Measurements from ENCODE around the gene TMEM17. TPM values are rescaled to one million over a fixed set of nuclear protein-coding genes. Genes with fewer than 3 reads are reported as not detected.
"Not testable (repeated sequence)": the region's sequence is repeated elsewhere in the genome, so short reads cannot be mapped to it uniquely, and the experiment has no call there.

TMEM17 gene
- total RNA-seq, 1 donor from 2014 or later, result 4.2 TPM

DNA sequence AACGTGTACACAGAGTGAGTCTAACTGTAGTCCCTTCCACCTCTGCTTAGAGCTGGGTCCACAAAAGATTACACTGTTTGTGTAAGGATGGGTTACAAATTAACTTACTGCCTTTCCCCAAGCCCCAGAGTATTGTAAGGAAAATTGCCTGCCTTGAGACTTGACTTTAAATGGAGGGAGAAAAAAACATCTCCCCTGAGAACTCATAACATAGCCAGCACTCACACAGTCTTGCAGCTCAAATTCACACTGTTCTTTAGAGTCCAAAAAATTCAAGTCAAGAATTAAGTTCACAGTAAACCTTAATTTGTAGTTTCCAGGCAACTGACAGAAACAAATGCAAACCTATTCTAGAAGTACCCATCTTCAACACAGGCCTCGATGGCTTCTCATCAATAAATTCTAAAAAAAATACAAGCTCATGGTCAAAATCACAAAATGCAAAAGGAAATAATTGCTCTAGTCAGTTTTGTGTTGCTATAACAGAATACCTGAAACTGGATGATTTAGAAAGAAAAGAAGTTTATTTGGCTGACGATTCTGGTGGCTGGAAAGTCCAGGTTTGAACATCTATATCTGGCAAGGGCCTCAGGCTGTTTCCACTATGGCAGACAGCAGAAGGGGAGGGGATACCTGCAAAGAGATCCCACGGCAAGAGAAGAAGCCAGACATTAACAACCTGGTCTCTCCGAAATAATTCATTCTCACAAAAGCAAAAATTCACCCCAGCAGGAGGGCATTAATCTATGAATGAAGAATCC, 34.6 kb upstream of the TMEM17 start:
- TF ChIP-seq, protein P1, sequence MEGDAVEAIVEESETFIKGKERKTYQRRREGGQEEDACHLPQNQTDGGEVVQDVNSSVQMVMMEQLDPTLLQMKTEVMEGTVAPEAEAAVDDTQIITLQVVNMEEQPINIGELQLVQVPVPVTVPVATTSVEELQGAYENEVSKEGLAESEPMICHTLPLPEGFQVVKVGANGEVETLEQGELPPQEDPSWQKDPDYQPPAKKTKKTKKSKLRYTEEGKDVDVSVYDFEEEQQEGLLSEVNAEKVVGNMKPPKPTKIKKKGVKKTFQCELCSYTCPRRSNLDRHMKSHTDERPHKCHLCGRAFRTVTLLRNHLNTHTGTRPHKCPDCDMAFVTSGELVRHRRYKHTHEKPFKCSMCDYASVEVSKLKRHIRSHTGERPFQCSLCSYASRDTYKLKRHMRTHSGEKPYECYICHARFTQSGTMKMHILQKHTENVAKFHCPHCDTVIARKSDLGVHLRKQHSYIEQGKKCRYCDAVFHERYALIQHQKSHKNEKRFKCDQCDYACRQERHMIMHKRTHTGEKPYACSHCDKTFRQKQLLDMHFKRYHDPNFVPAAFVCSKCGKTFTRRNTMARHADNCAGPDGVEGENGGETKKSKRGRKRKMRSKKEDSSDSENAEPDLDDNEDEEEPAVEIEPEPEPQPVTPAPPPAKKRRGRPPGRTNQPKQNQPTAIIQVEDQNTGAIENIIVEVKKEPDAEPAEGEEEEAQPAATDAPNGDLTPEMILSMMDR (conservative IDR thresholded peaks at IDR 0.05), result no peak
- DNase-seq (ENCODE audit: extremely low spot score, unreplicated experiment), result no peak
- no peaks in the 10 kb centered on the region for H3K27me3 Mint-ChIP-seq
- peaks cover 20% of the 10 kb centered on the region for H3K4me1 Mint-ChIP-seq (ENCODE audit: unreplicated experiment)
- no peaks in the 10 kb centered on the region for H3K36me3 Mint-ChIP-seq
- H3K27ac Mint-ChIP-seq, result no peak overlapping the region
- no peak overlapping the region for H3K4me3 Mint-ChIP-seq
- H3K9me3 Mint-ChIP-seq, result peaks cover 6% of the 10 kb centered on the region

DNA sequence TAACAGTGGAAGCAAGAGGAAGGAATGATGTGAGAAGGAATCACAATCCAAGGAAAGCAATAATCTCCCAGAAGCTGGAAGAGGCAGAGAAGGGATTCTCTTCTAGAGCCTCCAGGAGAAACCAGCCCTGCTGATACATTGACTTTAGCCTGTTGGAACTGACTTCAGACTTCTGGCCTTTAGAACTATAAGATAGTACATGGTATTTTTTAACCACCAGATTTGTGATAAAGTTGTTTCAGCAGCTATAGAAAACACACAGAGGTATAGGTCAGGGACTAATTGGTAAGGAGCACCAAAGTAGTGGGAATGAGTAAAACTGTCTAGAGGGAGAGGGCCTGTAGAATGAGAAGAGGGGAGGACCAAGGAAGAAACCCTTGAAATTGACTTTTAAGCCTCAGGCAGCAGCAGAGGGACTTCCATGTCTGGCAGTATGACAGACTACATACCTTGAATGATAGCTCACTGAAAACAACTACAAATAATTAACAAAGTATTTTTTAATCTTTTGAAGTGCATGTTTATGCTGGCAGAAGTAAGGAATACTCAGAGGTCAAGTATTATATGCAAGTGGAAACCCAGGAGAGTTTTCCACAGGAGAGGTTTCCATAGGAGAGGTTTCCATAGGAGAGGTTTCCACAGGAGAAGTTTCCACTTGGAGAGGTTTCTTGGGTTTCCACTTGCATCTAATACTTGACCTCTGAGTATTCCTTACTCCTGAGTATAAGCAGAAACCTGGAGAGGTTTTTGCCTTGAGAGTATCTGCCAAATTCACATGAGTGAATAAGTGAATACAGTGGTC, 33.8 kb upstream of the TMEM17 start:
- no peak for DNase-seq (ENCODE audit: extremely low spot score, unreplicated experiment)
- Mint-ChIP-seq H3K27me3 (no peaks in the 10 kb centered on the region), H3K36me3 (no peaks in the 10 kb centered on the region), H3K4me3 (no peak overlapping the region), H3K27ac (no peak overlapping the region), H3K9me3 (peaks cover 9% of the 10 kb centered on the region), H3K4me1 (ENCODE audit: unreplicated experiment) (peaks cover 20% of the 10 kb centered on the region)
- TF ChIP-seq, protein P1 (conservative IDR thresholded peaks at IDR 0.05), result no peak

DNA sequence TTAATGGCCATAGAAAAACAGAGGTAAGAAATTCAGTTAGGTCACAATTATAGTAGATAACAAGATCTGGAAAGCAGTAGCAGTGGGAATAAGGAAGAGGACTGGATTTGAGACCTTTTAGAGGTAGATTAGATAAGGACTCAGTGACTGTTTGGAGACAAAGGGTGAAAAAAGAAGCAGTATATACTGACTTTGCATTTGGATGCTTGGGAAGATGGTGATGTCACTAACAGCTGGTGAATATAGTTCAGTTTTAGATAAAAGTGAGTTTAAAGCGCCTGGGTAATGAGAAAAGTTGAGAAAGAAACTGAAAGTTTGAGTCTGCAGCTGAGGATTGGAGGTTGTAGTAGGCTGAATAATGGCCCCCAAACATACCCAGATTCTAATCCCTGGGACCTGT, 32.8 kb upstream of the TMEM17 start:
- no peak for DNase-seq (ENCODE audit: extremely low spot score, unreplicated experiment)
- Mint-ChIP-seq H3K4me3 (no peak overlapping the region), H3K27me3 (no peaks in the 10 kb centered on the region), H3K9me3 (peaks cover 12% of the 10 kb centered on the region), H3K4me1 (ENCODE audit: unreplicated experiment) (peaks cover 20% of the 10 kb centered on the region), H3K27ac (no peak overlapping the region), H3K36me3 (no peaks in the 10 kb centered on the region)
- TF ChIP-seq, protein P1 (conservative IDR thresholded peaks at IDR 0.05), result no peak

DNA sequence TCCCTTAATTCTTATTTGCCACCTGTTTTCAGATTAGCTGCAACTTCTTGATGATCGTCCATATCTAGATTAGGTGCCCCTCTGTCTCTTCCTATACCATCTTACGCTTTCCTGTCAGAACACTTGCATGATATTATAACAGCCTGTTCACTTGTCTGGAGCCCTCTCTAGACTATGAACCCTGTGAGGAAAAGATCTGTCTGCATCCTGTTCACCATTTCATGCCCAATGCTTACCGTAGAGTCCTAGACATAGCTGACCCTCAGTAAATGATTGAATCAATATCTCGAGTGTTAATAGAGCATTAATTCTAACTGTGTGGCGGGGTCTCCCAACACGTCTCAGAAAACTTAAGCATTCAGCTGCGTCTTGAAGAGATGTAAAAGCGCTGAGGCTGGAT, 31.8 kb upstream of the TMEM17 start:
- H3K36me3 Mint-ChIP-seq, result no peaks in the 10 kb centered on the region
- TF ChIP-seq, protein P1 (conservative IDR thresholded peaks at IDR 0.05), result no peak
- no peak overlapping the region for H3K4me3 Mint-ChIP-seq
- DNase-seq (ENCODE audit: extremely low spot score, unreplicated experiment), result no peak
- H3K27me3 Mint-ChIP-seq, result no peaks in the 10 kb centered on the region
- no peak overlapping the region for H3K27ac Mint-ChIP-seq
- H3K9me3 Mint-ChIP-seq, result peaks cover 12% of the 10 kb centered on the region
- H3K4me1 Mint-ChIP-seq (ENCODE audit: unreplicated experiment), result peaks cover 20% of the 10 kb centered on the region

DNA sequence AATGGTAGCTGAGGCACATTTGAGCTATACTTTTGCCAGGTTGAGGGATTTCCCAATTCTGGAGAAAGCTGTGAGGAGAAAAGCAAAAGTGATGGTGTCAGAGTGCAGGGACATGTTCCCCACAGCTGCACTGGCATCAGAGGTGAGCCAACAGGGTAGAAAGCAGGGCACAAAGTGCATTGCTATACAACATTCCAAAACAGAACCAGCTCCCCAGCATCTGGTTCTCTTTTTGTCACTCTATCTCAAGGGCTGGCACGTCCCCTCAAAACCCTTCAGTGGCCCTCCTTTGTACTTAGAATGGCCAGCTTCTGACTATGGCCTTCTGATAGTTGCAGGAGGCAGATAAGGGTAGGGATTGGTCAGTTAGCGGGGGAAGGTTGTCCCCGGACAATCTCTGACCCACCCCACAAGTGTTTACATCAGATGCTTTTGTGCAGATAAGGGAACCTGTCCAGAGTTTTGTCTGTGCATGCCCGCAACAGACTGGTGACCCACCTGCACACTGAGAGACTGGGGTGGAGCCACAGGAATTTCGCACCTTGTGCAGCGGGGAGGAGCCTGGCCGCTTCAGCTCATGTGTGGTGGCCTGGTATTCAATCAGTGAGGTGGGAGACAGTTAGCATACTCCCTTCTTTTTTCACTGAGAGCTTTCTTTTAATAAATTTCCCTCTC, 31.0 kb upstream of the TMEM17 start:
- H3K27me3 Mint-ChIP-seq, result no peaks in the 10 kb centered on the region
- H3K36me3 Mint-ChIP-seq, result no peaks in the 10 kb centered on the region
- TF ChIP-seq, protein P1 (conservative IDR thresholded peaks at IDR 0.05), result no peak

DNA sequence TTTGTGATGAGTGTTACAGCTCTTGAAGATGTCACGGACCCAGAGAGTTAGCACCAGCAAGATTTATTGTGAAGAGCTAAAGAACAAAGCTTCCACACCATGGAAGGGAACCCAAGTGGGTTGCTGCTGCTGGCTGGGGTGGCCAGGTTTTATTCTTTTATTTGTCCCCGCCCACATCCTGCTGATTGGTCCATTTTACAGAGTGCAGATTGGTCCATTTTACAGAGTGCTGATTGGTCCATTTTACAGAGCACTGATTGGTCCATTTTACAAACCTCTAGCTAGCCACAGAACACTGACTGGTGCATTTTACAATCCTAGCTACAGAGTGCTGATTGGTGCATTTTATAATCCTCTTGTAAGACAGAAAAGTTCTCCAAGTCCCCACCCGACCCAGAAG, 29.5 kb upstream of the TMEM17 start:
- DNase-seq (ENCODE audit: extremely low spot score, unreplicated experiment); H3K4me3 Mint-ChIP-seq; H3K27me3 Mint-ChIP-seq; H3K4me1 Mint-ChIP-seq (ENCODE audit: unreplicated experiment); H3K27ac Mint-ChIP-seq; H3K36me3 Mint-ChIP-seq: not testable (repeated sequence)
- peaks cover 12% of the 10 kb centered on the region for H3K9me3 Mint-ChIP-seq

More for the DNA sequence above, 31.0 kb upstream of the TMEM17 start:
- Mint-ChIP-seq H3K27ac (no peak overlapping the region), H3K4me1 (ENCODE audit: unreplicated experiment) (peaks cover 20% of the 10 kb centered on the region), H3K9me3 (peaks cover 12% of the 10 kb centered on the region), H3K4me3 (no peak overlapping the region)
- DNase-seq (ENCODE audit: extremely low spot score, unreplicated experiment), result no peak

Data from type B pancreatic cell (in vitro differentiated cells).